NCI-H2107 treated with DMSO at 0.1 percent for 48 hours (cell line): ENCODE measurements around the gene GKN2.
"Not testable (repeated sequence)": the region's sequence is repeated elsewhere in the genome, so short reads cannot be mapped to it uniquely, and the experiment has no call there.

Experiments used
- DNase-seq: peaks from one replicate; lab custom pipeline; 2025; ENCODE audit not compliant: unreplicated experiment; lab: John Stamatoyannopoulos, UW

Gene GKN2

GRCh38 chr2:68920481-68921170, 32.1 kb downstream of the GKN2 start:
- no peak for DNase-seq

- DNase-seq = no peak
Observed at GRCh38 chr2:68918497-68918896, 34.2 kb downstream of the GKN2 start.

- DNase-seq = no peak
Observed at GRCh38 chr2:68917034-68917718, 35.5 kb downstream of the GKN2 start.

GRCh38 chr2:68916226-68916625, 36.5 kb downstream of the GKN2 start:
- DNase-seq = no peak

GRCh38 chr2:68915393-68915792, 37.3 kb downstream of the GKN2 start:
- no peak for DNase-seq

GRCh38 chr2:68913359-68913758, 39.3 kb downstream of the GKN2 start:
- DNase-seq = no peak

- no peak for DNase-seq
Observed at GRCh38 chr2:68912732-68913131, 40.0 kb downstream of the GKN2 start.

- DNase-seq = no peak
Observed at GRCh38 chr2:68912111-68912510, 40.6 kb downstream of the GKN2 start.

GRCh38 chr2:68911709-68912108, 41.0 kb downstream of the GKN2 start:
- DNase-seq = no peak

- no peak for DNase-seq
Observed at GRCh38 chr2:68911246-68911645, 41.4 kb downstream of the GKN2 start.

- peak; percentile 65 for DNase-seq
Observed at GRCh38 chr2:68909793-68910674, 42.7 kb downstream of the GKN2 start.

- peak; percentile 97 for DNase-seq
Observed at GRCh38 chr2:68908392-68908970, 44.2 kb downstream of the GKN2 start.

- DNase-seq = no peak
Observed at GRCh38 chr2:68907920-68908253, 44.8 kb downstream of the GKN2 start.

- no peak for DNase-seq
Observed at GRCh38 chr2:68907232-68907919, 45.3 kb downstream of the GKN2 start.

- DNase-seq = no peak
Observed at GRCh38 chr2:68906716-68907115, 46.0 kb downstream of the GKN2 start.

- no peak for DNase-seq
Observed at GRCh38 chr2:68905116-68905515, 47.6 kb downstream of the GKN2 start.

GRCh38 chr2:68901561-68901960, 51.1 kb downstream of the GKN2 start:
- no peak for DNase-seq

GRCh38 chr2:68901199-68901514, 51.5 kb downstream of the GKN2 start:
- DNase-seq = no peak

- no peak for DNase-seq
Observed at GRCh38 chr2:68900496-68901198, 52.0 kb downstream of the GKN2 start.

GRCh38 chr2:68895981-68896380, 56.7 kb downstream of the GKN2 start:
- not testable (repeated sequence) for DNase-seq
